MM.1S (cell line): ENCODE measurements around the gene CENPX.

Experiments used
- CTCF ChIP-seq: fragments of 300-600 bp; sonication (generic); IDR thresholded peaks from 2 replicates; pipeline ENCODE4 v1.5.1; 2016; ENCODE audit warnings: antibody characterized with exemption, low read length, mixed read lengths
- EZH2 ChIP-seq: fragments of 300-600 bp; sonication (generic); optimal IDR thresholded peaks from 2 replicates; pipeline ENCODE3; 2017; ENCODE audit warnings: low read depth, mild to moderate bottlenecking, antibody characterized with exemption, low read length, mixed read lengths

GRCh38 chr17:82000803-82001570, 21.7 kb downstream of the CENPX start:
- TF ChIP-seq EZH2 (no peak), CTCF (no peak)
